Endodermal cell (in vitro differentiated cells): Measurements from ENCODE around the gene SOCS1. TPM values are rescaled to one million over a fixed set of nuclear protein-coding genes. Genes with fewer than 3 reads are reported as not detected.

ENCODE experiments used
- DNase-seq: peaks from one replicate; pipeline ENCODE4 v3.0.0-alpha.2; 2017
- H3K27ac ChIP-seq: 2 replicates; pipeline ENCODE4 v1.5.1; 2013; ENCODE audit warnings: mild to moderate bottlenecking, low read depth, low read length, moderate library complexity
- H3K27me3 ChIP-seq: 2 replicates; pipeline ENCODE4 v1.6.1; 2013; ENCODE audit warnings: mild to moderate bottlenecking, low read length, moderate library complexity; ENCODE audit not compliant: insufficient read depth, control insufficient read depth, poor library complexity, severe bottlenecking
- H3K36me3 ChIP-seq: 2 replicates; pipeline ENCODE4 v1.7.0; 2013; ENCODE audit warnings: mild to moderate bottlenecking, low read length, moderate library complexity; ENCODE audit not compliant: control insufficient read depth, insufficient read depth
- H3K4me1 ChIP-seq: one replicate; pipeline ENCODE4 v1.7.0; 2013; ENCODE audit warnings: low read length; ENCODE audit not compliant: control insufficient read depth, insufficient read depth
- H3K4me3 ChIP-seq: 2 replicates; pipeline ENCODE4 v1.5.1; 2013; ENCODE audit warnings: mild to moderate bottlenecking, low read length, moderate library complexity
- H3K9ac ChIP-seq: 2 replicates; pipeline ENCODE4 v1.6.1; 2013; ENCODE audit warnings: mild to moderate bottlenecking, low read length, moderate library complexity; ENCODE audit not compliant: poor library complexity, severe bottlenecking; ENCODE audit errors: extremely low read depth
- H3K9me3 ChIP-seq: 2 replicates; pipeline ENCODE4 v1.6.1; 2013; ENCODE audit warnings: mild to moderate bottlenecking, low read length, moderate library complexity; ENCODE audit not compliant: control insufficient read depth
- H3K27ac Mint-ChIP-seq: 2 replicates; pipeline ENCODE4 v1.8.0; 2020; ENCODE audit warnings: mixed read lengths
- H3K27me3 Mint-ChIP-seq: 2 replicates; pipeline ENCODE4 v1.8.0; 2021; ENCODE audit warnings: mild to moderate bottlenecking, mixed read lengths; ENCODE audit not compliant: insufficient read depth
- H3K36me3 Mint-ChIP-seq: 2 replicates; pipeline ENCODE4 v1.8.0; 2020; ENCODE audit warnings: low read depth, mixed read lengths
- H3K4me1 Mint-ChIP-seq: 2 replicates; pipeline ENCODE4 v1.8.0; 2020; ENCODE audit warnings: mixed read lengths
- H3K4me3 Mint-ChIP-seq: 2 replicates; pipeline ENCODE4 v1.8.0; 2020; ENCODE audit warnings: mild to moderate bottlenecking, moderate library complexity, mixed read lengths
- H3K9me3 Mint-ChIP-seq: 2 replicates; pipeline ENCODE4 v1.8.0; 2020; ENCODE audit warnings: mild to moderate bottlenecking, mixed read lengths
- CTCF ChIP-seq: fragments of 200-600 bp; sonication (generic); conservative IDR thresholded peaks from 2 replicates; pipeline ENCODE4 v1.5.0; 2021; ENCODE audit warnings: antibody characterized with exemption, mild to moderate bottlenecking
- WGBS, 2 experiments: methylation state at CpG; one replicate each; pipeline versions ENCODE4 v1.1.5 to v1.1.7; 2013; ENCODE audit warnings: missing lambda C conversion rate in 2 of 2, mixed read lengths in 1 of 2; ENCODE audit not compliant: insufficient coverage in 1 of 2, insufficient read length in 1 of 2; 5-methylcytosine and 5-hydroxymethylcytosine counted together
- total RNA-seq, 2 donors: library from RNA; stranded (reverse); fragmentation: NEBNext Ultra II Directional in 1 of 2; extraction: Animal tissue kit (Norgen Biotek cat#: 25700) in 1 of 2; gene quantifications; 2 replicates in 1 of 2; 3 replicates in 1 of 2; pipeline ENCODE4 v1.2.1, GENCODE V29; 2021

SOCS1 gene
- total RNA-seq, 2 donors from 2014 or later = 5.6 to 7.2 TPM

GRCh38 chr16:11254913-11255736 is 879 bp downstream of the SOCS1 start:
- Mint-ChIP-seq H3K27me3 (peaks cover 4% of the 10 kb centered on the region), H3K4me1 (peaks cover 4% of the 10 kb centered on the region), H3K36me3 (no peaks in the 10 kb centered on the region), H3K27ac (no peak overlapping the region), H3K9me3 (no peaks in the 10 kb centered on the region), H3K4me3 (peak overlapping the region; percentile 81)
- 1% methylated on average over 40 to 105 of the region's 105 CpGs for WGBS, 2 experiments
- no peaks in the 10 kb centered on the region for H3K36me3 ChIP-seq
- peak overlapping the region; percentile 67 for H3K9ac ChIP-seq
- H3K27ac ChIP-seq = no peak overlapping the region
- H3K27me3 ChIP-seq = no peaks in the 10 kb centered on the region
- no peaks in the 10 kb centered on the region for H3K9me3 ChIP-seq
- no peak for TF ChIP-seq CTCF
- H3K4me1 ChIP-seq = no peaks in the 10 kb centered on the region
- H3K4me3 ChIP-seq = peak overlapping the region; percentile 77
- DNase-seq = peak; percentile 58

- H3K27me3 Mint-ChIP-seq = peaks cover 3% of the 10 kb centered on the region
- 50 to 57% methylated on average over 12 to 28 of the region's 29 CpGs for WGBS, 2 experiments
- H3K9me3 Mint-ChIP-seq = no peaks in the 10 kb centered on the region
- H3K4me3 Mint-ChIP-seq = peak overlapping the region; percentile 81
- H3K4me1 Mint-ChIP-seq = peaks cover 4% of the 10 kb centered on the region
- Histone ChIP-seq H3K4me3 (peak overlapping the region; percentile 77), H3K9ac (no peak overlapping the region), H3K27ac (no peak overlapping the region), H3K27me3 (no peaks in the 10 kb centered on the region), H3K36me3 (no peaks in the 10 kb centered on the region), H3K9me3 (no peaks in the 10 kb centered on the region), H3K4me1 (no peaks in the 10 kb centered on the region)
- H3K27ac Mint-ChIP-seq = no peak overlapping the region
- no peak for TF ChIP-seq CTCF
- peak; percentile 63 for DNase-seq
- no peaks in the 10 kb centered on the region for H3K36me3 Mint-ChIP-seq
Observed at GRCh38 chr16:11253995-11254912, 1.8 kb downstream of the SOCS1 start.
